Measurements from ENCODE around the gene ZBTB43.
"Not testable (repeated sequence)": the region's sequence is repeated elsewhere in the genome, so short reads cannot be mapped to it uniquely, and the experiment has no call there.

- not testable (repeated sequence) for TF ChIP-seq POLR2A (IDR thresholded peaks at IDR 0.05)
- TF ChIP-seq, protein P1, sequence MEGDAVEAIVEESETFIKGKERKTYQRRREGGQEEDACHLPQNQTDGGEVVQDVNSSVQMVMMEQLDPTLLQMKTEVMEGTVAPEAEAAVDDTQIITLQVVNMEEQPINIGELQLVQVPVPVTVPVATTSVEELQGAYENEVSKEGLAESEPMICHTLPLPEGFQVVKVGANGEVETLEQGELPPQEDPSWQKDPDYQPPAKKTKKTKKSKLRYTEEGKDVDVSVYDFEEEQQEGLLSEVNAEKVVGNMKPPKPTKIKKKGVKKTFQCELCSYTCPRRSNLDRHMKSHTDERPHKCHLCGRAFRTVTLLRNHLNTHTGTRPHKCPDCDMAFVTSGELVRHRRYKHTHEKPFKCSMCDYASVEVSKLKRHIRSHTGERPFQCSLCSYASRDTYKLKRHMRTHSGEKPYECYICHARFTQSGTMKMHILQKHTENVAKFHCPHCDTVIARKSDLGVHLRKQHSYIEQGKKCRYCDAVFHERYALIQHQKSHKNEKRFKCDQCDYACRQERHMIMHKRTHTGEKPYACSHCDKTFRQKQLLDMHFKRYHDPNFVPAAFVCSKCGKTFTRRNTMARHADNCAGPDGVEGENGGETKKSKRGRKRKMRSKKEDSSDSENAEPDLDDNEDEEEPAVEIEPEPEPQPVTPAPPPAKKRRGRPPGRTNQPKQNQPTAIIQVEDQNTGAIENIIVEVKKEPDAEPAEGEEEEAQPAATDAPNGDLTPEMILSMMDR (IDR thresholded peaks at IDR 0.05), result not testable (repeated sequence)
Measured at GRCh38 chr9:126810221-126810620, 5.4 kb downstream of the ZBTB43 start.
